Suprapubic skin (tissue), 4 donors: Measurements from ENCODE around the gene PGM5. TPM values are rescaled to one million over a fixed set of nuclear protein-coding genes. Genes with fewer than 3 reads are reported as not detected.

ENCODE experiments used
- DNase-seq, 2 donors: peaks; one replicate each; pipeline ENCODE4 v3.0.0-alpha.2; 2019; ENCODE audit warnings: low spot score in 2 of 2
- H3K27ac ChIP-seq: fragments of 200-600 bp; sonication (generic); one replicate; pipeline ENCODE4 v1.5.1; 2019
- H3K27me3 ChIP-seq: fragments of 200-600 bp; sonication (generic); one replicate; pipeline ENCODE4 v1.5.1; 2019
- H3K36me3 ChIP-seq: fragments of 200-600 bp; sonication (generic); one replicate; pipeline ENCODE4 v1.5.1; 2019
- H3K4me1 ChIP-seq: fragments of 200-600 bp; sonication (generic); one replicate; pipeline ENCODE4 v1.5.1; 2019
- H3K4me3 ChIP-seq: fragments of 200-600 bp; sonication (generic); one replicate; pipeline ENCODE4 v1.5.1; 2019; ENCODE audit warnings: mild to moderate bottlenecking
- H3K9me3 ChIP-seq: fragments of 200-600 bp; sonication (generic); one replicate; pipeline ENCODE4 v1.5.1; 2019
- EP300 ChIP-seq: sonication (generic); formaldehyde crosslinking; IDR thresholded peaks from one replicate; pipeline ENCODE4 v1.6.1; 2017; ENCODE audit warnings: antibody characterized with exemption
- POLR2A ChIP-seq, 2 donors: fragments of 450-650 bp; IDR thresholded peaks; one replicate each; pipeline ENCODE4 v1.6.1; 2017; ENCODE audit warnings: antibody characterized with exemption in 2 of 2, mild to moderate bottlenecking in 2 of 2, moderate library complexity in 2 of 2
- POLR2AphosphoS5 ChIP-seq, 3 donors: sonication (generic); formaldehyde crosslinking; IDR thresholded peaks; one replicate each; pipeline ENCODE4 v1.6.1; 2017; ENCODE audit warnings: antibody characterized with exemption in 3 of 3
- WGBS: methylation state at CpG from one replicate; pipeline ENCODE4 v1.1.5; 2018; 5-methylcytosine and 5-hydroxymethylcytosine counted together
- total RNA-seq, 4 donors: library from RNA; depleted of rRNA; stranded (reverse); fragments of >200 nt; gene quantifications; one replicate each; pipeline ENCODE4 v1.1.0, GENCODE V29; 2016
- TF ChIP-seq, protein P1 (sequence below), 2 donors: fragments of 200-600 bp in 1 of 2; fragments of 450-650 bp in 1 of 2; sonication (generic) in 1 of 2; IDR thresholded peaks; one replicate each; pipeline ENCODE4 v1.5.1; 2016 to 2019; ENCODE audit warnings: antibody characterized with exemption in 2 of 2, mild to moderate bottlenecking in 1 of 2, moderate library complexity in 1 of 2

The PGM5 gene
- total RNA-seq, 4 donors from 2014 or later: 5.1 to 10.6 (median 6.1) TPM

DNA sequence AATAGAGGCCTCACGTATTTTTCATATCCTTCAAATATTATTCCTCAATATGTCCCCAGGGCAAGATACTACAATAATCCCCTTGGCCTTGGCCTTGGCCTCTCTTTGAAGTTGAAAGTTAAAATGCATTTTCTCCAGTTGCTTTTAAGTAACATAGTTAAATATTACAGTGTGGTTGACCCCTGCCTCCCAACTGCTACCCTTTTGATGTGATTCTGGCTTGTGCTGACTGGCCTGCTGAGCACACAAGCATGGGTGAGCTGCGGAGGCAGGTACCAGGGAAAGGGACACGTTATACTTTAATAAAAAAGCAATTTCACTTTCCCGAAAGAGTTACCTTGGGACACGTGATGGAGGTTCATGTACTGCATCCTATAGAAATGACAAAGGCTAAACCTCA, 202.1 kb downstream of the PGM5 start:
- H3K4me3 ChIP-seq: no peak overlapping the region
- no peaks in the 10 kb centered on the region for H3K9me3 ChIP-seq
- H3K27ac ChIP-seq: no peak overlapping the region
- TF ChIP-seq, protein P1, sequence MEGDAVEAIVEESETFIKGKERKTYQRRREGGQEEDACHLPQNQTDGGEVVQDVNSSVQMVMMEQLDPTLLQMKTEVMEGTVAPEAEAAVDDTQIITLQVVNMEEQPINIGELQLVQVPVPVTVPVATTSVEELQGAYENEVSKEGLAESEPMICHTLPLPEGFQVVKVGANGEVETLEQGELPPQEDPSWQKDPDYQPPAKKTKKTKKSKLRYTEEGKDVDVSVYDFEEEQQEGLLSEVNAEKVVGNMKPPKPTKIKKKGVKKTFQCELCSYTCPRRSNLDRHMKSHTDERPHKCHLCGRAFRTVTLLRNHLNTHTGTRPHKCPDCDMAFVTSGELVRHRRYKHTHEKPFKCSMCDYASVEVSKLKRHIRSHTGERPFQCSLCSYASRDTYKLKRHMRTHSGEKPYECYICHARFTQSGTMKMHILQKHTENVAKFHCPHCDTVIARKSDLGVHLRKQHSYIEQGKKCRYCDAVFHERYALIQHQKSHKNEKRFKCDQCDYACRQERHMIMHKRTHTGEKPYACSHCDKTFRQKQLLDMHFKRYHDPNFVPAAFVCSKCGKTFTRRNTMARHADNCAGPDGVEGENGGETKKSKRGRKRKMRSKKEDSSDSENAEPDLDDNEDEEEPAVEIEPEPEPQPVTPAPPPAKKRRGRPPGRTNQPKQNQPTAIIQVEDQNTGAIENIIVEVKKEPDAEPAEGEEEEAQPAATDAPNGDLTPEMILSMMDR (IDR thresholded peaks at IDR 0.05): no peak
- TF ChIP-seq EP300 (no peak), POLR2A (IDR thresholded peaks at IDR 0.05) (no peak), POLR2AphosphoS5 (IDR thresholded peaks at IDR 0.05) (no peak)
- 83% methylated on average over 5 of the region's 5 CpGs for WGBS
- peaks cover 8% of the 10 kb centered on the region for H3K27me3 ChIP-seq
- H3K4me1 ChIP-seq: peaks cover 9% of the 10 kb centered on the region
- no peaks in the 10 kb centered on the region for H3K36me3 ChIP-seq
- no peak for DNase-seq

DNA sequence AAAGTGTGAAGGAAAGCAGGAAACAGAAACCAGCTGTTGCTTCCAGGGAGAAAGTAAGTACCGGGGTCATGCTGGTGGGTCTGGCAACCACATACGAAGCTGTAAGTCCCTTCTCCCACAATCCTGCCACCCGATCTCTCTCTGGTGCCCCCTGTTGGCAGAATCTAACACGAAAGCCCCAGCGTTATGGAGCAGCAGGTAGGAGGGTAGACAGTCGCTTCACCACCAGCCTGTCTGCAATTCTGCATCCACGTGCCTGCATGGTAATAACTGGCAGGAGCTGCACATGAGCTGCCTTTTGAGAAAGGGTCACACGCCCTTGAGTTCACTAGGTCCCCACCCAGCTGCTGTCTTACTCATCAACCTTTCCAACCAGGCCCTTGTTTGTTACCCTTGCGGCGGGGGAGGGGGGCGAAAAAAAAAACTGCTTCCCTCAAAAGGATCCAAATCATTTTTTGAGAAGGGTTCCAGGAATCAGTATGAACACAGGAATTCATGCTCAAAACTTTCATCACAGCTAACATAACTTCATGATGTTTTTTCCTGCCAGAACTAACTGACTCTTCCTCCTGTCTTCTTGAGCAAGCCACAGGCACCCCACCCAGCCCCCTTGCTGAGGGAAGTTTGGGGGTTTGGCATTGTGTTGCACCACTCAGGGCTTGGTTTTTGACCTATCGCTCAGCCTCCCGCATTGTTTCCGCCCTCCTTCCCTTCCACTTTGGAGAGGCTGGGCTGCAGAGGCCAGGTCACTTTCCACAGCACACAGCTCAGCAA, 203.8 kb downstream of the PGM5 start:
- H3K36me3 ChIP-seq: no peaks in the 10 kb centered on the region
- TF ChIP-seq, protein P1 (IDR thresholded peaks at IDR 0.05): no peak
- TF ChIP-seq EP300 (no peak), POLR2AphosphoS5 (IDR thresholded peaks at IDR 0.05) (no peak), POLR2A (IDR thresholded peaks at IDR 0.05) (no peak)
- no peak overlapping the region for H3K27ac ChIP-seq
- WGBS: 37% methylated on average over 14 of the region's 14 CpGs
- peaks cover 14% of the 10 kb centered on the region for H3K27me3 ChIP-seq
- DNase-seq: peak in 1 of 2 donors; percentile 76
- no peaks in the 10 kb centered on the region for H3K9me3 ChIP-seq
- H3K4me1 ChIP-seq: peaks cover 9% of the 10 kb centered on the region
- no peak overlapping the region for H3K4me3 ChIP-seq

DNA sequence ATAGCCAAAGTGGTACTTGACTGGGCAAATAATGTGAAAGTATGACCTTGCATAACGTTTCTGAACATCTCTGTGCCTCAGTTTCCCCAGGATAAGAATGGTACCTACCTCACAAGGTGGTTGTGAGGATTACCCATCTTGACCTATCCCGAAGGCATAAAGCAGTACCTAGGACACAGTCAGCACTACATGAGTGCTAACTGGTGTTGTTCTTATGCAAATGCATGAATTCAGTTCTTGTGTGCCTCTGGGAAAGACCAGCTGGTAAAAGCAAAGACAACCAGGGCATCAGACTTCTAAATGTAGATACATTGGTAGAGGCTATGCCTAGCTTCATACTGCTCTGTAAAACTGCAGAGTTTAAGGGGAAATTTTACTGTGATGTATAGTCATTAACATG, 206.1 kb downstream of the PGM5 start:
- DNase-seq: no peak
- H3K9me3 ChIP-seq: no peaks in the 10 kb centered on the region

DNA sequence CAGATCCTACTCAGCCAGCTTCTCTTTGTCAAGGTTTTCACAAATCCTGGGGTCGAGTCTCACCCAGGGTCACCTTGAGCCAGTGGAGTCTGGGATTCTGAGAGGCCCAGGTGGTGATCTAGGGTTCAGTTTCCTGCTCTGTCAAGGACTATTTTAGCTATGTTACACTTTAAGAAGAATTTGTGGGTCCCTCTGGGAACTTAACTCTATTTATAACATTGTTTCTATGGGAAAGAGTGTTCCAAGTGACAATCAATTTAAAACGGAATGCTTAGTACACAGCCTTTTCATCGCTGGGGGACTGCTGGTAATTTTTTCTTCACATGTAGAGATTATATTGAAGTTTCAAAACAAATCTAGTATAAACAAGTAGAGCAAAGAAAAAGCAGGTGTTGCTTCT, 211.2 kb downstream of the PGM5 start:
- no peak overlapping the region for H3K4me3 ChIP-seq
- TF ChIP-seq, protein P1 (IDR thresholded peaks at IDR 0.05): no peak
- TF ChIP-seq POLR2A (IDR thresholded peaks at IDR 0.05): no peak
- no peak for TF ChIP-seq POLR2AphosphoS5 (IDR thresholded peaks at IDR 0.05)
- TF ChIP-seq EP300: no peak
- 78% methylated on average over 3 of the region's 3 CpGs for WGBS
- H3K27ac ChIP-seq: no peak overlapping the region
- DNase-seq: no peak
- H3K4me1 ChIP-seq: no peaks in the 10 kb centered on the region
- peaks cover 15% of the 10 kb centered on the region for H3K27me3 ChIP-seq
- no peaks in the 10 kb centered on the region for H3K36me3 ChIP-seq
- H3K9me3 ChIP-seq: no peaks in the 10 kb centered on the region

More for the DNA sequence above, 206.1 kb downstream of the PGM5 start:
- Histone ChIP-seq H3K27ac (no peak overlapping the region), H3K4me1 (peaks cover 9% of the 10 kb centered on the region), H3K36me3 (no peaks in the 10 kb centered on the region), H3K4me3 (no peak overlapping the region), H3K27me3 (peaks cover 14% of the 10 kb centered on the region)
- WGBS: 69% methylated on average over 2 of the region's 2 CpGs
- TF ChIP-seq EP300 (no peak), POLR2AphosphoS5 (IDR thresholded peaks at IDR 0.05) (no peak), POLR2A (IDR thresholded peaks at IDR 0.05) (no peak)
- TF ChIP-seq, protein P1 (IDR thresholded peaks at IDR 0.05): no peak

DNA sequence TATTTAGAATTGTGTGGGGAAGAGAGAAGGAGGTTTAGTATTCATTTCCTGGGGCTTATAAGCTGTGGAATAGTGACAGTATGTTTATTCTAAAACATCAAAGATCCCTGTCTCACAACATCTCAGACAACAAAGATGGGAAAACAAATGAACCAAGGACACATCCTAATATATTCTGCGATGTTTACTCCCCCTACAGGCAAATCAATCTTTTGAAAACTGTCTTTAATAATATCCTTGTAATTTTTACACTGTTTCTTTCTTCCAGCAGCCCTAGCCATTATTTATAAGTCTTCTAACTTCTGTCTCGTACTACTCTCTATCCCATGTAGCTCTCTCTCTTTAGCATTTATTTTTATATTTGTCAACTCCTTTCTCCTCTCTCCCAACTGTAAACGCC, 217.7 kb downstream of the PGM5 start:
- no peaks in the 10 kb centered on the region for H3K9me3 ChIP-seq
- no peak overlapping the region for H3K4me3 ChIP-seq
- H3K27me3 ChIP-seq: peaks cover 5% of the 10 kb centered on the region
- H3K36me3 ChIP-seq: no peaks in the 10 kb centered on the region
- no peak overlapping the region for H3K27ac ChIP-seq
- TF ChIP-seq, protein P1 (IDR thresholded peaks at IDR 0.05): no peak
- no peak for TF ChIP-seq EP300
- TF ChIP-seq POLR2A (IDR thresholded peaks at IDR 0.05): no peak
- TF ChIP-seq POLR2AphosphoS5 (IDR thresholded peaks at IDR 0.05): no peak
- H3K4me1 ChIP-seq: no peaks in the 10 kb centered on the region
- no peak for DNase-seq
- WGBS: 59% methylated on average over 3 of the region's 3 CpGs
